Putamen (tissue), 1 donor: ENCODE measurements around the gene PHYH.
A peak's percentile ranks its signal among the peaks of the same experiment; 100 is the strongest.
"Not testable (repeated sequence)": the region's sequence is repeated elsewhere in the genome, so short reads cannot be mapped to it uniquely, and the experiment has no call there.

Source experiments
- DNase-seq: peaks from one replicate; pipeline ENCODE4 v3.0.0-alpha.2; 2016; ENCODE audit warnings: low spot score

Gene PHYH

DNA sequence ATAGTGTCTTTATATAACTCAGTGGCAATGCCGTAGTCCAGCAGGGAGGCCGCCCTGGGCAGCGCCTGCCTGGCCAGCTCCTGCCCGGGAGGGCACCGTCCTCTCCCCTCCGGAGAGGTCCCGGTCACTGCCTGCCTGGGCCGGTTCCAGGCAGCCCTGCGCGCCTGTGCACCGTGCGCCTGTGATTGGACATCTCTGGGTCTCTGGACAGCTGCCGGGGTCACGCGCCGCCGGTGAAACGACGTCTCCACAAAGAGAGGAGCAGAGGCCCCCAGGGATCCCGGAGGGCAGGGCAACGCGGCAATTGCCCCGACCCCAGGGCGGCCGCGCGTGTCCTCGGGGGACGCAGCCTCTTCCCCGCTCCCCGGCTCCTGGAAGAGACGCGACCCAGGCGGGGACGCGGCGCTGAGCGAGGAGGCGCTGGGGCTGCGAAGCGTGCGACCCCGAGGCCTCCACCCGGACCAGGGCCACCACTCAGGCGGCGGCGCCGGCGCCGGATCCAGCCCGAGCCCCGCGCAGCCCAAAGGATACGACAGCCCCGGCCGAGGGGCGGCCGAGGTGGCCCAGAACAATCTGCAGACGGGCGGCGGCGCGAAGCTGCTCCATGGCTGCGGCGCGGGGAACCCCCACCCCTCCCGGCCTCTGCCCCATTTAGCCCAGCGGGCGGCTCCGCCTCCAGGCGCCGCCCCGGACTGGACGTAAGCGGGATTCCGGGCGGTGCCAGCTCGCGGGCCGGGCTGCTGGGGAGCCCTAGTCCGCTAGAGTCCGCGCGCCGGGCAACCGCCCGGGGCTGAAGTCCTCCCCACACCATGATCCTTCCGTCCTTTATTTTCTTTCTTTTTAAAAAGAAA, at the start of gene PHYH:
TSS of gene PHYH (minus strand) at position 628 of the 851 bp plus-strand sequence. CDS start at position 606, 22 bp downstream.
- DNase-seq = peak; percentile 89

DNA sequence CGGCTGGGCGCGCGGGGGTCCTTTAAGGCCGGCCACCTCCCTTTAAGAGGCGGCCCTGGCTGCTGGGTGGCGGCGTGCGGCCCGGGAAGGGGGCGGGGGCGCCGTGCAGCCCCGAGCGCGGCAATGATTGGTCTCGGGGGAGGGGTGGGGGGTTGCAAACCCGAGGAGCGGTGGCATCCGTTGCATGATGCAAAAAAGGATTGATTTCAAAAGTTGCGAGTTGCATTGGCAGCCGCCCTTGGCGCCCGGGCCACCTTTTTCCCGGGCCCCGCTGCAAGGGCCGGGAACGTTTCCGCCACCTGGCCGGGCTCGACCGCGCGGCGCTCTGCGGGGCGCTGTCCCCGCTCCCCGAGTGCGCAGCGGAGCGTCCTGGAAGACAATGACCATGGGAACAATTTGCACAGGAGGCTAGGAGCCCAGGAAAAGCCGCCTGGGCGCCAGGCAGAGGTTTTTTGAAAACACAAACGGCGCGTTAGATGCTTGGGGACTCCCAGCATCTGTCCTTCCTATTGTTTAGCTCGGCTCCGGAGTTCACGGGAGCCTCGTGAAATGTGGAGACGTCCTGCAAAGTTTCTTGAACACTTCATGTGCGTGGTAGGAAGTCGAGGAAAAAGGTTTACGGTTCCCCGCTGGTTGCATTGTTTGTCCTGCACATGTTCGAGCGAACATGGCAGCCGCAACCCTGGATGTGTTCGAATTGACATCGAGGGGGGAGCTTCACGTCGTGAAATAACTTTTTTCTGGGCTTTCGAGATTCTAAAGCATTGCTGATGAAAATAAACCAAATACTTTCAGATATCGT, 48.6 kb upstream of the PHYH start, which contains the start of gene SEPHS1:
TSS of gene SEPHS1 (minus strand) at position 78 of the 802 bp plus-strand sequence. CDS start 3,343 bp downstream, outside the sequence.
- peak; percentile 70 for DNase-seq

DNA sequence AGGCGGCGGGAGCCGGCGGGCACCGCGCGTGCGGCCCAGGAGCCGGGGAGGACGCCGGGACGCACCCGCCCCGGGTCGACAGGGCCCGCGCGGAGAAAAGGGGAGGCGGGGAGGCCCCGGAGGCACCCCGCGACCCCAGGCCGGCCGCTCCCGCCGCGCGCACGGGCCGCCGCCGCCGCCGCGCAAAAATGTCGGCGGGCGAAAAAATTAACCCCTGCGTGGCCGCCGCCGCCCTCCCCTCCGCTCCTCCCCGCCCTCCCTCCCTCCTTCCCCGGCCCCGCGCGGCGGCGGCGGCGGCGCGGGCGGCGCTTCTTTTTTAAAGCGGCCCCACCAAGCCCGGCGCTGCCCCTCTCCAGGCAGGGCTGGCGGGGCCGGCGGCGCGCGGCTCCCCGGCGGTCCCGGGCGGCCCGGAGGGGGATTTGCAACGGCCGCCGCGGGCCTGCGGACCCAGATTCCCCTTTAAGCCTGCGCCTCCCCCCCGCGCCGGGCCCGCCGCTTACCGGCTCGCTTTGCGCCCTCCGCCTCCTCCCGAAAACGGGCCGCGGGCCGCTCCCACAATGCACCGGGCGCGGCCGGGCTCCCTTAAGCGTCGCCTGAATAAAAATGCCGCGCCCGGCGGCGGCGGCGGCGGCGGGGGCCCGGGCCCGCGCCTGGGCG, 47.8 kb upstream of the PHYH start:
- peak; percentile 83 for DNase-seq

DNA sequence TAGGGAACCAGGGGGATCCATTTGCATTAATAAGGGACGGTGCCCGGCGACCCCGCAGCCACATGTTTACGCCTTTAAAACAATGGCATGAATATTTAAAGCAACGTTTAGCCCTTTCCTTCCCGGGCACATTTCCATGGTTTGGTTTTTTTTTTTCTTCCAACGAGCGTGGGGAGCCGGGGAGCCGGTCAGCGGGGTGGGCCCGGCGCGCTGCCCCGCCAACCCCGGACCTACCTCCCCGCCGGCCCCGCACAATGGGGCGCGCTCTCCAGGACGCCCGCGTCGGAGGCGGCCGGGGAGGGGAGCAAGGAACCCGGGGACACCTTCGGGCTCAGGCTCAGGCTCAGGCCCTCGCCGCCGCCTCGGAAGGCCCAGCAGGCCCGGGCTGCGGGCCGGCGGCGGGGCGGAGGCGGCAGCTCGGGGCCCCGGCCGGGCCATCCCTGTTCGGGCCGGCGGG, 47.2 kb upstream of the PHYH start:
- DNase-seq = peak; percentile 40

DNA sequence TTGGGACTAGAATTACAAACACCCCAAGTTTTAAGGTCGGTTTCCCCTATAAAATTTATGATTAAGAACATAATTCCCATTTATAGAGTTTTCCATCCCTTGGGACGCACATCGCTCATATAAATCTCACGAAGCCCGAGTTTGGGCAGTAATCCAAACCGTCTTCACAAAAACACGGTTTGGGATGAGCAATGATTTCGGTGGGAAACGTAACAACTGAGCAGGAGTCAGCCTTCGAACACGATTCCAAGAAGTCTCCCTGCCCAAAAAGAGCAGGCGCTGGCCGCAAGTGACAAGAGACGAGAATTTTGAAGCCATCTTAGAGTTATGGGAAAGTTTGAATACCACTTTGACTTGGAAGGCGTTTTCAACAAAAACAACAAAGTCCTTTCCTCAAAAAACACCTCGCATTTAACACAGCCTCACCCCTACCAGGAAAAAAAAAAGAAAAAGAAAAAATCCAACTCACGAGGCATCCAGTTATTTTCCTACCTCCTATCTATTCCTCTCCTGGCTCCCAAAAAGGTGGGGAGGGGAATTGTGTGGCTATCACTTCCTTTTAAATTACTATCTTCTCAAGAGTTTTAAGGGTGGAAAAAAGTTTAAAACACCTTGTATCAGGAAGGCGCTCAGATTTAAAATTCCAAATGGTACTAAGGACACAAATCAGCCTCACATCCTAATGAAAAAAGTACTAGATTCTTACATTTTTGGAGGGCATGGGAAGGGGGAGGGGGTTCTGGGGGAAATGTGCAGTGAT, 46.6 kb upstream of the PHYH start:
- DNase-seq = peak; percentile 16

DNA sequence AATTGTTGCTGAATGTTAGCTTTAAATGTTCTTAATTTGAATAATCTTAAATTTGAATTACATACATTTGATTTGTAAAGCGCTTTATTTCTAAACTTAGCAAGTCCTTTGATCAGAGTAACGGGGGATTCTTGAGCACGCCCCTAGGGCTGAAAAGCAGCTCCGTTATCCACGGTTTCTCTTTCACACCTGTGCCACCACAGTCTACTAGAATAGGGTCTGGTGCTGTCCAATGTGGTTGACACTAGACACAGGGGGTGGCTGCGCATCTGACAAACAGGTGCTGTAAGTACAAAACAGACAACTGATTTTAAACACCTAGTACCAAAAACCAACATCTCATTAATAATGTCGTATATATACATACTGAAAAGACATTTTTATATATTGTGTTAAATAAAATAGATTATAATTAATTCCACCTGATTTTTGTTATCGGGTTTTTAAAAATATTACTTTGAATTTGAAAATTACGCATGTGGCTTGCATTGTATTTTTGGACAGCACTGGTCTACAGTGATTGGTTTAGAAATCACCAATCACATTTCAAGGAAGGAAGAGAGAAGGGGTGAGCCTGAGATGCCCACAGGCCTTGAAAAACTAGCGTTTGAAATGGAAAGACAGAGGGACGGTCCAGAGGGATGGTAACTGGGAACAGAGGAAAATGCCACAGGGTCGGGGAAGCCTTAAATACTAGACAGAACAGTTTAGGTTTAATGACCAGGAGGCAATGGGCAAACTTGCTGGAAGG, 40.9 kb upstream of the PHYH start:
- DNase-seq = no peak

DNA sequence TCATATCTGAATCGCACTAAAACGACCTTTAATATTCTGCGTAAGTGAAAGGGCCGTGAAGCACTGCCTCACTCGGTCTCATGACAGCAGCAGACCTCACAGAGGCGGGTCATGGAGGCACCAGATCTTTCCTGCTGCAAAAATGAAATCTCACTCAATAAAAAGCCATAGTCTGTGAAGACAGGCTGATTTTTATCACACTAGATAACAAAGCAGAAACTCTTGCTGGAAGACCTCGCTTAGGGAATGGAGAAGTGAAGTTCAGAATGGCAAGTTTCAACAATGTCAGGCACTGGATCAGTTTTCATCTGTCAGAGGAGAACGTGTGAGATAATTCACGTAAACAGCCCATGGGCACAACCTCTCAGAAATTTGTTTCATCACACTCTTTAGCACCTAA, 40.2 kb upstream of the PHYH start:
- no peak for DNase-seq

DNA sequence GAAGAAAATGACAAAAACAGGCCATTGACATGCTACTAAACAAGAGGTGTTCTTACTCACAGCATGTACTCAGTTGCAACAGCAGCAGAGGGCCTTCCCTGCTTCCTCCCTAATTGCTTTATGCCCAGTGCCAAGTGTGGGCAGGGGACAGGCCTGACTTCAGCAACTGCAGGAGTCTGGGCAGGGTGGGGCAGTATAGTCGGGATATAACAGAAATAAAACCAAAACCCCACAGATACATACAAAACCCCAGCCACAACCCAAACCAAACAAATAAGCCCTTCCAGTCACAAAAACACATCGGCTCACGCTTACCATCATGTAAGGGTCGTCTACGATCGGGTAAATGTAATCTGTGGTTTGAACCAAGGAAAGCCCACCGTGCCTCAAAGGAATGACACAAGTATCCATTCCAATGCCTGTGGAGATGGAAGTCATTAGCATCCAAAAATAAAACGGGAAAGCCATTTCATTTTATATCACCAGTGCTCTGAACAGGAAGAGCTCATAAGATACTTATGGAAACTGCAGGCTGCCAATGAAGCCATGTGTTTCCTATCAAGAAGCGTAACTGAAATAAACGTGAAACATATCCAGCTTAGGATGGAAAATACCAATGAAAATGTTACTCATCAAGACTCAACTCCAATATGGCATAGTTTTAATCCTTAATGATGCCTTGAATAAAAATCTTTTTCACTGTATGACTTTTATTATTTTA, 38.7 kb upstream of the PHYH start:
- DNase-seq = no peak

DNA sequence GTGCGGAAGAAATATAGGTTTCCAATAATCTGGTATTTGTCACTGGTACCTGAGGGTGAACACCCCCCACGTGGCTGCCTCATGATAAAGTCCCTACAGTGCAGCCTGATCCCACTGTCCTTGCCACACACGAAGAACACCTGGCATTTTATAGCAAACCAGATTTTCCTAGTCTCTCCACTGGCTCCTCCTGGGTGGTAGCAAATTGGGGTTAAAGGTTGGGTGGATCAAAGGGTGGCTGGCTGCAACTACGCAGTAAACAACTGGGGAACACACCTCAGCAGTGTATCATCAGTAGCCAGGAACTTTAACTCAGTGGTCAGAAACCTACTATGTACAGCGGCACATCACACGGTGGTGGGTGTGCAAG, 37.9 kb upstream of the PHYH start:
- no peak for DNase-seq

DNA sequence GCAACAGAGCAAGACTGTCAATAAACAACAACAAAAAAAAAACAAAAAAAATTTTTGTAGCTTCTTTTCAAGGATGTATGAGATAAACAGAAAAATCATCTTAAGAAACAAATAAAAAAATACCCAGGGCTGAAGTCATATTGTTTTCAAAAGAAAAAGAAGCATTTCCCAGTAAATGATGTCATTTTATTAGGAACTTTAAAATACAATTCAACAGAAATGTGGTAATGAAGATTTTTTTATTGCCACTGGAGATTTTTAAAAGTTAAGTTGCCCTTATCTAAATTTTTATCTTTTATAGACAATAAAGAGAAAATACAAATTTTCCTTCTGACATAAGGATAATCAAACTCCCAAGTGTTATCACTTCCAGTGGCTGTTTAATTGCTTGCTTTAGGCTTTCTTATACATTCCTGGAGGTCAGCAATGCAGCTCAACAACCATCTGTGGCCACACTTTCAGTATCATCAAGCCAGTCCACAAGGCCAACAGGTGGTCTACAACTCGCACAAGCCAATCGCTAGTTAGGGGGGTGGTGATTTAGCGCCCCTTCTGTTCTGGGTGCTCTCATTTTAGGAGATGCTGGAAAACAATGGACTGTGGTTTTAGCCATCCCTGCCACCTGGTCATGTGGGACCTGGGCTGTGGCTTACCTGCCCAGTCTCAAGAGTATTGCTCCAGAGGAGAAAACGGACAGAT, 37.4 kb upstream of the PHYH start:
- no peak for DNase-seq

DNA sequence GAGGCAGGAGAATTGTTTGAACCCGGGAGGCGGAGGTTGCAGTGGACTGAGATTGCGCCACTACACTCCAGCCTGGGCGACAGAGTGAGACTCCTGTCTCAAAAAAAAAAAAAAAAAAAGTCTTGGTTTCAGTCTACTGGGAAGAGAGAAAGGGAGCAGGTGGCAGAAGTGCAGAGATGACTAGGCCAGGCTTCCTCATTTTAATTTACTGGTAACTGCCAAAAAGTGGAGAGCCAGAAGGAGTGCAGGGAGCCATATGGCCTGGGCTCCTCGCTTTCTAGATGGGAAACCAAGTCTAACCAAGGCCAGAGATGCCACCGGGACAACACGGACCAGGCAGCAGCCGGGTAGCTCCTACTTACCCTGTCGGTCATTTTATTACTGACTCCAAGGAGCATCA, 36.0 kb upstream of the PHYH start:
- no peak for DNase-seq

DNA sequence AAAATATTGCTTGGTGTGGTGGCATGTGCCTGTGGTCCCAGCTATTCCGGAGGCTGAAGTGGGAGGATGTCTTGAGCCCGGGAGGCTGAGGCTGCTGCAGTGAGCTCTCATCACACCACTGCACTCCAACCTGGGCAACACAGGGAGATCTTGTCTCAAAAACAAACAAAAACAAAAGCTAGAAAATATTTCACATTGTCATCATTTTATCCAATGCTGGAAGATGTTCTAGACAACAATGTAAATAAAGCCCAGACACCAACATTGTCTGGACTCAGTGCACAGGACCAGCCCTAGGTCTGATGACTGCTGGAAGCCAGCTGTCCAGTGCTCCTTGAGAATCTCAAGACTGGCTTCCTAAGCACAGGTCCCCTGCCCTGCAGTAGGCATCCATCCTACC, 34.7 kb upstream of the PHYH start:
- no peak for DNase-seq

DNA sequence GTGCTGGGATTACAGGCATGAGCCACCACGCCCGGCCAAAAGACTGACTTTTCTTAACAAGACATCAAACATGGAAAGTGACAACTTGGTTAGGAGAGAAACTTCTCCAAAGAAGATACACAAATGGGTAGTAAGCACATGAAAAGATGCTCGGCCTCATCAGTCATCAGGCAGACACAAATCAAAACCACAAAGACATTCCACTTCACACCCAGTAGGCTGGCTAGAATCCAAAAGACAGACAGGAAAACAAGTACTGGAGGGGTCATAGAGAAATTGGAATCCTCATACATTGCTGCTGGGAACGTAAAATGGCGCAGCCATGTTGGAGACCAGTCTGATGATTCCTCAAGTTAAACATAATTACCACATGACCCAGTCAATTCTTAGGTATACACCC, 31.8 kb upstream of the PHYH start:
- DNase-seq = no peak

DNA sequence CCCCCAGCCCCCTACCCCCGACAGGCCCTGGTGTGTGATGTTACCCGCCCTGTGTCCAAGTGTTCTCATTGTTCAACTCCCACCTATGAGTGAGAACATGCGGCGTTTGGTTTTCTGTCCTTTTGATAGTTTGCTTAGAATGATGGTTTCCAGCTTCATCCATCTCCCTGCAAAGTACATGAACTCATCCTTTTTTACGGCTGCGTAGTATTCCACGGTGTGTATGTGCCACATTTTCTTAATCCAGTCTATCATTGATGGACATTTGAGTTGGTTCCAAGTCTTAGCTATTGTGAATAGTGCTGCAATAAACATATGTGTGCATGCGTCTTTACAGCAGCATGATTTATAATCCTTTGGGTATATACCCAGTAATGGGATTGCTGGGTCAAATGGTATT, 31.1 kb upstream of the PHYH start:
- DNase-seq = not testable (repeated sequence)

DNA sequence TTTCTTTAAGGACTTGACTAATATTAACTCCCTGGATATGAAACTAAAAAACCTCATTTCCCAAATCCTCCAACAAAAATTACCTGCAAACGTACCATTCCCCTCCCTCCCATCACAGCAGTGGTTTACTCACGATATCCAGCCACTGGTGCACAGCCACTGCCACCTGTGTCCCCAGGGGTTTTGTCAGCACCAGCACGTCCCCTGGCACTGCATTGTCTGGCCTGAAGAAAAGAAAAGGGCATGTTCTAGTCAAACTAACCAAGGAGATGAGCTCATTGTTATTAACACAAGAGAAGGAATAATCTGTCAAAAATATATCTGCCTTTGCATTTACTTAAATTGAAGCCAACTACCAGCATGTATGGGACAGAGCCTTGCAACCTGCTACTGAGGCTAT, 29.7 kb upstream of the PHYH start:
- no peak for DNase-seq

DNA sequence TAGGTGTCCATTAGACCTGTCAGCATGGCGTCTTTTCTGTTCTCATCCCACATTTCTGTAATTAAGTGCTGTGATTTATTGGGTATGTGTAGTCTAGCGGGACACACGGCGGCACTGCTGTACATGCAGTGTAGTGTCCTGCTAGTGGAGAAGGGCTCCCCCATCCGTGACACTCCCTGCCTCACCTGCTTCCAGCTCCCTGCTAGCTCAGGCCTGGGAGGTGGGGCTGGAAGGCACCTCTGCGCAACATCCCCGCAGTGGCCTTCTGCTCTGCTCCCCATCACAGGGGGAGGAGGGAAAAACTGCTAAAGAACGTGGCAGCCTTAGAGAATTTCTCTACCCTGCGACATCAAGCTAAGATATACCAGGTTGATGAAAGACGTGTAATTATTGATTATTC, 28.7 kb upstream of the PHYH start:
- no peak for DNase-seq

DNA sequence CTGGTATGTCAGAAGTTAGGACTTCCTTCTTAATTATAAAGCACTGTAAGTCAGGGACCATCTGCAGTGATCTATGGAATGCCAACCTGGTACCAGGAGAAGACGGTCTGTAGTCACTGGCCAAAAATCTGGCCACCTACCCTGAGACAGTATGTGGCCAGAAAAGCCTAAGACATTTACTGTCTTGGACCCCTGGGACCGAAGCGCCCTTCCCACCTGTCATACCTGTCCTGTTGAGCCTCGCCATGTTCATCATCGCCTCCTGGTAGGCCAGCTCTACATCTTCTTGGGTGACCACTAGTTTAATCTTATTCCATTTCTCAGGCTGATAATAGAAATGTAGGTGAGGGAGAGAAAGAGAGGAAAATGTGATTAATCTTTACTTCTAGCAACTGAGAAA, 28.3 kb upstream of the PHYH start:
- DNase-seq = no peak

DNA sequence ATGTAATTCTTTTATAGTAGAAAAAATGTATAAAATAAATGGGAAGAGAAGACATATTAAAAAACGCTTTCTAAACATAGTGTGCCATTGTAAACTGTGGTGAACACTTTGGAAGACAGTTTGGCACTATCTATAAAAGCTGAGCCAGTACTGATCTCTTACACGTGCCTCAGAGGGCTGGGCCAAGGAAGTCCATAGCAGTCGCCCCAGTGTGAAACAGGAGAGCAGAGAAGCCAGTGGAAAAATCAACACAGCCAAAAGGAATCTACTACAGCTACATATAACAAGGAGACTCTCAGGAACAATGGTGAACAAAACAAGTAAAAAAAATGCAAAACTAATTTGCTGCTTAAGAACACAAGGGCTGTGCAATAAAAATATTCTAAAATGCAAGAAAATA, 27.7 kb upstream of the PHYH start:
- no peak for DNase-seq

DNA sequence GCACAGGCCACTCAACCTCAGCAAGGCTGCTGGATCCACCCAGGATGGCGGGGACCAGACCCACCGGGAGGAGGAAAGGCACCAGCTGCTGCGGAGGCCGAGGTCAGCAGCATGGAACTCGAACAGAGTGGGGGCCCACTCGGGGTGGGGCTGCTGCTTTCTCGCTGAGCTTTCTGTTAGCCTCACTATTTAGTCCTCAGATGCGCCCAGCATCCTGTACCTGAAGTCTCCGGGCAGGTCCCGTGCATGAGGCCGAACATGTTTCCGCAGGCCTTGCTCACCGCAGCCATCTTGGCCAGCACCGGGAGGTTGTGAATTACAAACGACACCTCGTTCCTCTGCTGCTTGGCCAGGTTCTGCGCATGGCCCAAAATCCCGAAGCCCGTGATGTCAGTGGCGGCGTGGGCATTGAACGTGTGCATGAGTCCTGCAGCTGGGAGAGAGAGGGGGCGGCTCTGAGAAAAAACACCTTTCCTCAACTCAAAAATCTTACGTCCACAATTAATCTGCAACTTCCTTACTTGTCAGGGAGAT, 22.8 kb upstream of the PHYH start:
- no peak for DNase-seq

DNA sequence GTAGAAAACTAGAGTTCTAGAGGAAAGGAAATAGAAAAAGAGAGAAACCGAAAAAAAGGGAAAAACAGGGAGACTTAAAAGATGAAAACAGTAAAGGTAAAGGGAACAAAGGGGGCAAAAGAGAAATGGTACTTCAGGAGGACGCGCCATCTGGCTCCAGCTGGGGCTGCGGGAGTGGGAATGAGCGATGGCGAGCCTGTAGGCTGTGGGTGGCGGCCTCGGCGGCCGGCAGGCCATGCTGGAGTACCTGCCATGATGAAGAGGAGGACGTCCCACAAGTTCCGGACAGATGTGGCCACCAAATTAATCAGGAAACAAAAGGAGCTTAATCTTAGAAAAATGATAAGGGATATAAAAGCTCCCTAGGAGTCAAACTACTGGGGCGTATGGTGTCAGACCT, 21.7 kb upstream of the PHYH start:
- DNase-seq = no peak
